ENCODE measurements around the gene DPEP1. TPM values are rescaled to one million over a fixed set of nuclear protein-coding genes. Genes with fewer than 3 reads are reported as not detected.

Gene DPEP1
- polyA plus RNA-seq, 1 donor (not counting 4 experiments of a cell fraction or from before 2014, with no cell fraction given) = 0.13 TPM

DNA sequence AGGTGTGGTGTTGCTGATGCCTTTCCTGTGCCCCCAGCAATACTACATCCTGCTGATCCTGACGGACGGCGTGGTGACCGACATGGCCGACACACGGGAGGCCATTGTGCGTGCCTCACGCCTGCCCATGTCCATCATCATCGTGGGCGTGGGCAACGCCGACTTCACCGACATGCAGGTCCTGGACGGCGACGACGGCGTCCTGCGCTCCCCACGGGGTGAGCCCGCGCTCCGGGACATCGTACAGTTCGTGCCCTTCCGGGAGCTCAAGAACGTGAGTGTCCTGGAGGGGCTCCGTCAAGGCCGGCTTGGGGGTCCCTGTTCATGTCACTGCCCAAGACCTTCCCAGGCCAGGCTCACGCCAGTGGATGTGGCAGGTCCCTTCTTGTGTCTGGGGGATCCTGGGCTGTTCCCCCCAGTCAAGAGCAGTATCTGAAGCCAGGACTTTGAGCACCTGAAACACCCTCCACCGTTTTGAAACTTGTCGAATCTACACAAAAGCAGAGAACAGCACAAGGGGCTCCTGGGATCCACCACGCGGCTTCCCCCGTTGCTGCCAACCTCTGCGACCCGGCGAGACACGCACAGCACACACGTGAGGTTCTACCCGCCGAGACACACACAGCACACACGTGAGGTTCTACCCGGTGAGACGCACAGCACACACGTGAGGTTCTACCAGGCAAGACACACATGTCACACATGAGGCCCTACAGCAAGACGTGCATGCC is 17.9 kb upstream of the DPEP1 start:
- peaks cover 14% of the 10 kb centered on the region for H3K4me1 ChIP-seq (ENCODE audit: control insufficient read depth, extremely low read depth, insufficient read depth, low read length)
- dilution Hi-C loops (cut with MboI; ENCODE audit: extremely low pct_ligation_motif_present, low sequenced_read_pairs) = no loop called here
- H3K36me3 ChIP-seq (ENCODE audit: control insufficient read depth in 2 of 2, extremely low read depth in 1 of 2, insufficient read depth in 2 of 2, low read length in 2 of 2) = no peaks in the 10 kb centered on the region
- no peak overlapping the region for H3K4me2 ChIP-seq (ENCODE audit: control insufficient read depth, extremely low read depth, insufficient read depth, low read depth, low read length)
- H3K27ac ChIP-seq (ENCODE audit: control insufficient read depth, insufficient read depth, low read length) = no peak overlapping the region
- DNase-seq (ENCODE audit: low read depth, low spot score) (no peak), FAIRE-seq (no peak)
- H4K20me1 ChIP-seq (ENCODE audit: control insufficient read depth, extremely low read depth, insufficient read depth, low read length) = no peaks in the 10 kb centered on the region
- H2AFZ ChIP-seq (ENCODE audit: control insufficient read depth, low read length) = no peak overlapping the region
- no peaks in the 10 kb centered on the region for H3K9me3 ChIP-seq (ENCODE audit: control insufficient read depth, low read depth, low read length)
- H3K27me3 ChIP-seq (ENCODE audit: control insufficient read depth, extremely low read depth, insufficient read depth, low read length) = no peaks in the 10 kb centered on the region
- no peak overlapping the region for H3K4me3 ChIP-seq (ENCODE audit: control insufficient read depth in 2 of 3, extremely low read depth in 1 of 3, insufficient read depth in 2 of 3, low read depth in 1 of 3, low read length in 3 of 3)
- no peak for TF ChIP-seq EZH2 (IDR thresholded peaks at IDR 0.05; ENCODE audit: low read length)
- TF ChIP-seq, protein P1, sequence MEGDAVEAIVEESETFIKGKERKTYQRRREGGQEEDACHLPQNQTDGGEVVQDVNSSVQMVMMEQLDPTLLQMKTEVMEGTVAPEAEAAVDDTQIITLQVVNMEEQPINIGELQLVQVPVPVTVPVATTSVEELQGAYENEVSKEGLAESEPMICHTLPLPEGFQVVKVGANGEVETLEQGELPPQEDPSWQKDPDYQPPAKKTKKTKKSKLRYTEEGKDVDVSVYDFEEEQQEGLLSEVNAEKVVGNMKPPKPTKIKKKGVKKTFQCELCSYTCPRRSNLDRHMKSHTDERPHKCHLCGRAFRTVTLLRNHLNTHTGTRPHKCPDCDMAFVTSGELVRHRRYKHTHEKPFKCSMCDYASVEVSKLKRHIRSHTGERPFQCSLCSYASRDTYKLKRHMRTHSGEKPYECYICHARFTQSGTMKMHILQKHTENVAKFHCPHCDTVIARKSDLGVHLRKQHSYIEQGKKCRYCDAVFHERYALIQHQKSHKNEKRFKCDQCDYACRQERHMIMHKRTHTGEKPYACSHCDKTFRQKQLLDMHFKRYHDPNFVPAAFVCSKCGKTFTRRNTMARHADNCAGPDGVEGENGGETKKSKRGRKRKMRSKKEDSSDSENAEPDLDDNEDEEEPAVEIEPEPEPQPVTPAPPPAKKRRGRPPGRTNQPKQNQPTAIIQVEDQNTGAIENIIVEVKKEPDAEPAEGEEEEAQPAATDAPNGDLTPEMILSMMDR (optimal IDR thresholded peaks at IDR 0.05 in 1 of 3, IDR thresholded peaks at IDR 0.05 in 1 of 3, conservative IDR thresholded peaks at IDR 0.05 in 1 of 3; ENCODE audit: extremely low read depth in 1 of 3, insufficient read depth in 2 of 3, low read length in 3 of 3) = no peak
- no peak overlapping the region for H3K9ac ChIP-seq (ENCODE audit: control insufficient read depth, extremely low read depth, insufficient read depth, low read length)
- no peaks in the 10 kb centered on the region for H3K9me1 ChIP-seq (ENCODE audit: control insufficient read depth, extremely low read depth, insufficient read depth, low read length)
- H3K79me2 ChIP-seq (ENCODE audit: control insufficient read depth, insufficient read depth, low read length) = no peaks in the 10 kb centered on the region

DNA sequence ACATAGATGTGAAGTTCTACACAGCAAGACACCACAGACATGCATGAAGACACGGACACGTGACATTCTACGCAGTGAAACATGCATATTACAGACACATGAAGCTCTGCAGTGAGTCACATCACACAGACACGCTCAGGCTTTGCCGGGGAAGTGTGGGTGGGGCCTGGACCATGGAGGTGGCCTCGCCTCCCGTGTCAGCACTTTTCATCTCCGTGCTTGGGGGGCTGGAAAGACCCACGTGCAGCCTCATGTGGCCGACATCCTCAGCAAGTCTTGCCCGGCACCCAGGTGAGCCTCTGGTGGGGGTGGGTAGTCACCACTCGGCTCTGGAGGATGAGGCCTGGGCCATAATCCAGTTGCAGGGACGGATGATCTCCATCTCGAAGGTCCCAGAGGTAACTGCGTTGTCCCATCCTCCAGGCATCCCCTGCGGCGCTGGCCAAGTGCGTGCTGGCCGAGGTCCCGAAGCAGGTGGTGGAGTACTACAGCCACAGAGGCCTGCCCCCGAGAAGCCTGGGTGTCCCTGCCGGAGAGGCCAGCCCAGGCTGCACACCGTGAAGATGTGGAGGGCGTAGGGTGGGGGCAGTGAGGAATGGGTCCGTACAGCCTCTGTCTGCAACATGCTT is 17.3 kb upstream of the DPEP1 start:
- TF ChIP-seq, protein P1 (optimal IDR thresholded peaks at IDR 0.05 in 1 of 3, IDR thresholded peaks at IDR 0.05 in 1 of 3, conservative IDR thresholded peaks at IDR 0.05 in 1 of 3; ENCODE audit: extremely low read depth in 1 of 3, insufficient read depth in 2 of 3, low read length in 3 of 3) = no peak
- TF ChIP-seq EZH2 (IDR thresholded peaks at IDR 0.05; ENCODE audit: low read length) = no peak
- FAIRE-seq = no peak
- H3K9me1 ChIP-seq (ENCODE audit: control insufficient read depth, extremely low read depth, insufficient read depth, low read length) = no peaks in the 10 kb centered on the region

More for the DNA sequence above, 17.3 kb upstream of the DPEP1 start:
- Histone ChIP-seq H3K27ac (ENCODE audit: control insufficient read depth, insufficient read depth, low read length) (no peak overlapping the region), H3K9me3 (ENCODE audit: control insufficient read depth, low read depth, low read length) (no peaks in the 10 kb centered on the region), H4K20me1 (ENCODE audit: control insufficient read depth, extremely low read depth, insufficient read depth, low read length) (no peaks in the 10 kb centered on the region), H3K4me3 (ENCODE audit: control insufficient read depth in 2 of 3, extremely low read depth in 1 of 3, insufficient read depth in 2 of 3, low read depth in 1 of 3, low read length in 3 of 3) (no peak overlapping the region), H3K4me1 (ENCODE audit: control insufficient read depth, extremely low read depth, insufficient read depth, low read length) (peaks cover 17% of the 10 kb centered on the region), H3K36me3 (ENCODE audit: control insufficient read depth in 2 of 2, extremely low read depth in 1 of 2, insufficient read depth in 2 of 2, low read length in 2 of 2) (no peaks in the 10 kb centered on the region), H2AFZ (ENCODE audit: control insufficient read depth, low read length) (no peak overlapping the region), H3K79me2 (ENCODE audit: control insufficient read depth, insufficient read depth, low read length) (no peaks in the 10 kb centered on the region), H3K4me2 (ENCODE audit: control insufficient read depth, extremely low read depth, insufficient read depth, low read depth, low read length) (no peak overlapping the region), H3K9ac (ENCODE audit: control insufficient read depth, extremely low read depth, insufficient read depth, low read length) (no peak overlapping the region), H3K27me3 (ENCODE audit: control insufficient read depth, extremely low read depth, insufficient read depth, low read length) (no peaks in the 10 kb centered on the region)
- DNase-seq (ENCODE audit: low read depth, low spot score) = no peak
- dilution Hi-C loops (cut with MboI; ENCODE audit: extremely low pct_ligation_motif_present, low sequenced_read_pairs) = no loop called here

Measured in keratinocyte (primary cell).